Measurements from ENCODE around the gene CHCHD3. TPM values are rescaled to one million over a fixed set of nuclear protein-coding genes. Genes with fewer than 3 reads are reported as not detected.

CHCHD3 gene
- total RNA-seq, 2 experiments from 2014 or later = 21.6 to 21.7 TPM

DNA sequence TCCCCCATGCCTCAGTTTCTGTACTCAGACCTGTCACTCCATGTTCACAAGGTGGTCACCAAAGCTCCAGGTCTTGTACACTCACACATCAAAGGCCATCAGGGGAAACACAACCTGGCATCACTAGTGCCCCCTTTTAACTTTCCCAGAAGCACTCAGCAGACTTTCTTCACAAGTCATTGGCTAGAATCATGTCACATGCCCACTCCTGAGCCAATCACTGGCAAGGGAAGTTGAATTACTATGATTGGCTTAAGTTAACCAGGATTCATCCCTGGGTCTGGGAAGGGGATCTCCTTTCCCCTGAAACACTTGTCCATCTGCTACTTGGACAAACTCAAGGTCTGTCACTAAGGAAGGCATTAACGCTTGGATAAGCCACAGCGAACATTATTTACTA, 311.8 kb downstream of the CHCHD3 start:
- peak overlapping the region in 1 of 2 donors; percentile 70 for H3K27ac ChIP-seq (ENCODE audit: low read depth in 1 of 2, low read length in 2 of 2)
- Mint-ChIP-seq H3K27me3 (no peaks in the 10 kb centered on the region), H3K9me3 (peaks cover 15% of the 10 kb centered on the region), H3K36me3 (ENCODE audit: low read depth) (peaks cover 6% of the 10 kb centered on the region), H3K27ac (peak overlapping the region; percentile 93), H3K4me1 (ENCODE audit: low read depth) (peaks cover 31% of the 10 kb centered on the region), H3K4me3 (no peak overlapping the region)
- ATAC-seq (ENCODE audit: poor library complexity) (no peak), DNase-seq (no peak)
- H3K4me3 ChIP-seq (ENCODE audit: low read length) = no peak overlapping the region
- H3K9me3 ChIP-seq (ENCODE audit: control insufficient read depth in 1 of 2, insufficient read depth in 1 of 2, low read length in 2 of 2) = peaks cover 3 to 6% of the 10 kb centered on the region in 2 experiments
- H3K36me3 ChIP-seq (ENCODE audit: insufficient read depth, low read length) = no peaks in the 10 kb centered on the region
- intact Hi-C loops (cut with DNase I, micrococcal nuclease) = loop anchor here (5.0 to 10.0 kb wide), 2 partner anchors 113 to 115 kb away; no protein-coding TSS in a partner anchor
- POLR2A ChIA-PET = no interaction called here
- H3K4me1 ChIP-seq (ENCODE audit: insufficient read depth, low read length) = peaks cover 22% of the 10 kb centered on the region
- H3K27me3 ChIP-seq (ENCODE audit: control insufficient read depth in 1 of 2, insufficient read depth in 2 of 2, low read length in 2 of 2) = no peaks in the 10 kb centered on the region
- CTCF ChIA-PET = no interaction called here
- TF ChIP-seq, protein P1, sequence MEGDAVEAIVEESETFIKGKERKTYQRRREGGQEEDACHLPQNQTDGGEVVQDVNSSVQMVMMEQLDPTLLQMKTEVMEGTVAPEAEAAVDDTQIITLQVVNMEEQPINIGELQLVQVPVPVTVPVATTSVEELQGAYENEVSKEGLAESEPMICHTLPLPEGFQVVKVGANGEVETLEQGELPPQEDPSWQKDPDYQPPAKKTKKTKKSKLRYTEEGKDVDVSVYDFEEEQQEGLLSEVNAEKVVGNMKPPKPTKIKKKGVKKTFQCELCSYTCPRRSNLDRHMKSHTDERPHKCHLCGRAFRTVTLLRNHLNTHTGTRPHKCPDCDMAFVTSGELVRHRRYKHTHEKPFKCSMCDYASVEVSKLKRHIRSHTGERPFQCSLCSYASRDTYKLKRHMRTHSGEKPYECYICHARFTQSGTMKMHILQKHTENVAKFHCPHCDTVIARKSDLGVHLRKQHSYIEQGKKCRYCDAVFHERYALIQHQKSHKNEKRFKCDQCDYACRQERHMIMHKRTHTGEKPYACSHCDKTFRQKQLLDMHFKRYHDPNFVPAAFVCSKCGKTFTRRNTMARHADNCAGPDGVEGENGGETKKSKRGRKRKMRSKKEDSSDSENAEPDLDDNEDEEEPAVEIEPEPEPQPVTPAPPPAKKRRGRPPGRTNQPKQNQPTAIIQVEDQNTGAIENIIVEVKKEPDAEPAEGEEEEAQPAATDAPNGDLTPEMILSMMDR (IDR thresholded peaks at IDR 0.05) = no peak

DNA sequence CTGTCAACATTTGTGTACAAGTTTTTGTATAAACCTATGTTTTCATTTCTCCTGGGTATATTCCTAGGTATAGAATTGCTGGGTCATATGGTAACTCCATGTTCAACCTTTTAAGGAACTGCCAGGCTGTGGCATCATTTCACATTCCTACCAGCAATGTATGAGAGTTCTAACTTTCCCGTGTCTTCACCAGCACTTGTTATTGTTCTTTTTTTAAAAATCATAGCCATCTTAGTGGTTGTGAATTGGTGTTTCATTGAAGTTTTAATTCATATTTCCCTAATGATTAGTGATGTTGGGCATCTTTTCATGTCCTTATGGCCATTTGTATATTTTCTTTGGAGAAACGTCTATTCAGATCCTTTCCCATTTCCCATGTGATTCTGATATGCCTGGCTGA, 312.6 kb downstream of the CHCHD3 start:
- Histone ChIP-seq H3K27ac (ENCODE audit: low read depth in 1 of 2, low read length in 2 of 2) (no peak overlapping the region), H3K9me3 (ENCODE audit: control insufficient read depth in 1 of 2, insufficient read depth in 1 of 2, low read length in 2 of 2) (peaks cover 3 to 6% of the 10 kb centered on the region in 2 experiments), H3K4me1 (ENCODE audit: insufficient read depth, low read length) (peaks cover 22% of the 10 kb centered on the region), H3K36me3 (ENCODE audit: insufficient read depth, low read length) (no peaks in the 10 kb centered on the region), H3K27me3 (ENCODE audit: control insufficient read depth in 1 of 2, insufficient read depth in 2 of 2, low read length in 2 of 2) (no peaks in the 10 kb centered on the region), H3K4me3 (ENCODE audit: low read length) (no peak overlapping the region)
- intact Hi-C loops (cut with DNase I, micrococcal nuclease) = no loop called here
- Mint-ChIP-seq H3K27ac (peak overlapping the region; percentile 93), H3K9me3 (peaks cover 15% of the 10 kb centered on the region), H3K36me3 (ENCODE audit: low read depth) (peaks cover 6% of the 10 kb centered on the region), H3K4me1 (ENCODE audit: low read depth) (peaks cover 31% of the 10 kb centered on the region), H3K4me3 (no peak overlapping the region), H3K27me3 (no peaks in the 10 kb centered on the region)
- DNase-seq = no peak
- TF ChIP-seq, protein P1 (IDR thresholded peaks at IDR 0.05) = no peak
- no peak for ATAC-seq (ENCODE audit: poor library complexity)
- POLR2A ChIA-PET = no interaction called here
- CTCF ChIA-PET = no interaction called here

DNA sequence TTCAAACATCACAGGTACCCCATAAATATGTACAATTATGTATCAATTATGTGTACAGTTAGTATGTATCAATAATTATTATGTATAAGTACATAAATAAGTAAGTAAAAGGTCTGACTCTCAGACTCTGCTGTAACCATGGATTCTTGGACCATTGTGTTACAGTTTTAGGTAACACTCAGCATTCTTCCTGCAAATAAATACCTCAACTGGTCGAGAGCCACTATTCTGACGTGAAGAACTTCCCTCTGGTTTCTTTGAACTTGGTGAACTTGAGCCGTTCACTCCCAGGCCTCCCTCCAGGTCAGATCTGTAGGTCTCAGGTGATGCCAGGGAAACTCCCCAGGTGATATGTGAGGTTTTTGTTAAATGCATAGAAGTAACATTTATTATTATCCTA, 313.8 kb downstream of the CHCHD3 start:
- Histone ChIP-seq H3K4me1 (ENCODE audit: insufficient read depth, low read length) (peaks cover 22% of the 10 kb centered on the region), H3K9me3 (ENCODE audit: control insufficient read depth in 1 of 2, insufficient read depth in 1 of 2, low read length in 2 of 2) (peaks cover 3 to 6% of the 10 kb centered on the region in 2 experiments), H3K27me3 (ENCODE audit: control insufficient read depth in 1 of 2, insufficient read depth in 2 of 2, low read length in 2 of 2) (no peaks in the 10 kb centered on the region), H3K36me3 (ENCODE audit: insufficient read depth, low read length) (no peaks in the 10 kb centered on the region), H3K27ac (ENCODE audit: low read depth in 1 of 2, low read length in 2 of 2) (no peak overlapping the region), H3K4me3 (ENCODE audit: low read length) (no peak overlapping the region)
- POLR2A ChIA-PET = no interaction called here
- peaks cover 6% of the 10 kb centered on the region for H3K36me3 Mint-ChIP-seq (ENCODE audit: low read depth)
- H3K4me3 Mint-ChIP-seq = no peak overlapping the region
- ATAC-seq (ENCODE audit: poor library complexity) = no peak
- H3K27ac Mint-ChIP-seq = no peak overlapping the region
- intact Hi-C loops (cut with DNase I, micrococcal nuclease) = no loop called here
- TF ChIP-seq, protein P1 (IDR thresholded peaks at IDR 0.05) = no peak
- peaks cover 28% of the 10 kb centered on the region for H3K4me1 Mint-ChIP-seq (ENCODE audit: low read depth)
- H3K27me3 Mint-ChIP-seq = no peaks in the 10 kb centered on the region
- no peak for DNase-seq
- H3K9me3 Mint-ChIP-seq = peaks cover 15% of the 10 kb centered on the region
- CTCF ChIA-PET = no interaction called here
